HG03558 (cell line): ENCODE data around the gene HSF4.
"Not testable (repeated sequence)": the region's sequence is repeated elsewhere in the genome, so short reads cannot be mapped to it uniquely, and the experiment has no call there.

Experiments used
- ATAC-seq: cut with Tn5 transposase; IDR thresholded peaks from one replicate; pipeline ENCODE4 v1.9.1; 2021; ENCODE audit warnings: moderate number of reproducible peaks; ENCODE audit not compliant: unreplicated experiment; ENCODE audit errors: extremely low read depth

The HSF4 gene, protein sequence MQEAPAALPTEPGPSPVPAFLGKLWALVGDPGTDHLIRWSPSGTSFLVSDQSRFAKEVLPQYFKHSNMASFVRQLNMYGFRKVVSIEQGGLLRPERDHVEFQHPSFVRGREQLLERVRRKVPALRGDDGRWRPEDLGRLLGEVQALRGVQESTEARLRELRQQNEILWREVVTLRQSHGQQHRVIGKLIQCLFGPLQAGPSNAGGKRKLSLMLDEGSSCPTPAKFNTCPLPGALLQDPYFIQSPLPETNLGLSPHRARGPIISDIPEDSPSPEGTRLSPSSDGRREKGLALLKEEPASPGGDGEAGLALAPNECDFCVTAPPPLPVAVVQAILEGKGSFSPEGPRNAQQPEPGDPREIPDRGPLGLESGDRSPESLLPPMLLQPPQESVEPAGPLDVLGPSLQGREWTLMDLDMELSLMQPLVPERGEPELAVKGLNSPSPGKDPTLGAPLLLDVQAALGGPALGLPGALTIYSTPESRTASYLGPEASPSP

DNA sequence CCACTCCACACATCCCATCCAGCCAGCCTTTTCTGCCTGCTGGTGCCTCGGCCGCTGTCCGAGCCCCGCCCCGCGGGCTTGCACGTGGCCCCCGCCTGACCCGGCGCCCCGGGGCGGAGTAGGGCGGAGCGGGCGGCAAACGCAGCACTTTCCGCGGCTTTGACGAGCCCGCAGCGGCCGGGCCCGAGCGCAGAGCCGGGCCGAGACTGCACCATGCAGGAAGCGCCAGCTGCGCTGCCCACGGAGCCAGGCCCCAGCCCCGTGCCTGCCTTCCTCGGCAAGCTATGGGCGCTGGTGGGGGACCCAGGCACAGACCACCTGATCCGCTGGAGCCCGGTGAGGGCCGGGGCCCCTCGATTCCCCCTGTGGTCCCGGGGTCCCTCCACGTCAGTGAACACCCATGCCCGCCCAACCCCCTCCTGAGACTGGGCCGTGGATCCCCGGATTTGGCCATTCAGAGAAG is at the start of gene HSF4:
HSF4 (plus strand) TSS at position 147 of the 463 bp plus-strand sequence; CDS start at position 214, 67 bp downstream.
- ATAC-seq = no peak

DNA sequence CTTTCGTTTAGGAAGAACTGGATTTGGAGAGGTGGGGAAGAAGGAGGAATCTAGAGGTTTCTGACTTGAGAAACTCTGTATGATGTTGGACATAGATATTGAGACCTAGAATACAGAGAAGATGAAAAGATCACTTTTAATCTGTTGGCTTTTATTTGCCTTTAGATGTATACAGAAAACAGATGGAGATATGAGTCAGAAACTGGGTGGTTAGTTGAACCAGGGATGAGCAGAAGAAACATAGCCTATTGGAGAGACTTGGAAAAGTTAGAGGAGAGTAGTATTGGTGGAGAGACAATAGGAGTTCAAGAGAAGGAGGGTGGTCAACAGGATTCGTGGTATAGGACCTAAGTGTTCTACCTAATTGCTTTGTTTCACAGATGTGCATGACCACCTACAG is 49.8 kb upstream of the HSF4 start:
- ATAC-seq = no peak

DNA sequence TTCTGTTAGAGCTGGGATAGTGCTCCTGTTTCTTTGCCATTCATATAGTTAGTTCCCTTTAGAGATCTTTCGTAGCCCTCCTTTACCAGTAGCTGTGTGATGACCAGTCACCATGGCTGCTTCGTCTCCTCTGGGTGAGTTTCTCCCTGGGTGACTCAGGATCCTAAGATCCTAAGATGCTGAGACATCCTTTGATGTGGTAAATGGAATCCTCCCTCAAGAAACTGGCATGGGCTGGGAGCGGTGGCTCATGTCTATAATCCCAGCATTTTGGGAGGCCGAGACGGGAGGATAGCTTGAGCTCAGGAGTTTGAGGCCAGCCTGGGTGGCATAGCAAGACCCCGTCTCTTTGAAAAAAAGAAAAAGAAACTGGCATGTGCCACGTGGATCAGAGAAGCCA is 48.9 kb upstream of the HSF4 start:
- no peak for ATAC-seq

DNA sequence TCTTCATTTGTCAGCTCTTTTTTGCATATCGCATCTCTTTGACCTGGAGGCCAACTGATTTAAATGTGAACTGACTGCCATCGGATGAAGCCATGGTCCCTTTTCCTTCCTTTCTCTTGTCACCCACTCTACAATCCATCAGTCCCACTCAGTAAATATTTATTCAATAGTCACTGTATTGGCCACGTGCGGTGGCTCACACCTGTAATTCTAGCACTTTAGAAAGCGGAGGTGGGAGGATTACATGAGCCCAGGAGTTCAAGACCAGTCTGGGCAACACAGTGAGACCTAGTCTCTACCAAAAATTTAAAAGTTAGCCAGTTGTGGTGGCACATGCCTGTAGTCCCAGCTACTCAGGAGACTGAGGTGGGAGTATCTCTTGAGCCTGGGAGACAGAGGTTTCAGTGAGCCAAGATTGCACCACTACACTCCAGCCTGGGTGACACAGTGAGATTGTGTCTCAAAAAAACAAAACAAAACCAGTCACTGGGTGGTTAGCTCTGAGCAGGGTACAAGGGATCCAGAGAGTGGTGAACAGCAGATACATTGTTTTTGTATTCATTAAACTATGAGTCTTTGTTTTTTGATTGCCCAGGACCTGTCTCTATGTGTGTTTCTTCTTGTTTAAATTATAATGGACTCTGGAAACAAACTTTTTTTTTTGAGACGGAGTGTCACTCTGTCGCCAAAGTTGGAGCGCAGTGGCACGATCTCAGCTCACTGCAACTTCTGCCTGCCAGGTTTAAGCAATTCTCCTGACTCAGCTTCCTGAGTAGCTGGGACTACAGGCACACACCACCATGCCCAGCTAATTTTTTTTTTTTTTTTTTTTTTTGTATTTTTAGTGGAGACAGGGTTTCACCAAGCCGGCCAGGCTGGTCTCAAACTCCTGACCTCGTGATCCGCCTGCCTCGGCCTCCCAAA is 47.9 kb upstream of the HSF4 start:
- ATAC-seq = no peak

DNA sequence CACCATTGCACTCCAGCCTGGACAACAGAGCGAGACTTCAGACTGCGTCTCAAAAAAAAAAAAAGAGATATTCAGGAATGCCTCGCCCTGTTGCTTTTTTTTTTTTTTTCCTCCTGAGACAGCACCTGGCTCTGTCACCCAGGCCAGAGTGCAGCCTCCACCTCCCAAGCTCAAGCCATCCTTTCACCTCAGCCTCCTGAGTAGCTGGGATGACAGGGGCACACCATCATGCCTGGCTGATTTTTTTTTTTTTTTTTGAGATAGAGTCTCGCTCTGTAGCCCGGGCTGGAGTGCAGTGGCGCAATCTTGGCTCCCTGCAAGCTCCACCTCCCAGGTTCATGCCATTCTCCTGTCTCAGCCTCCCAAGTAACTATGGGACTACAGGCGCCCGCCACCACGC is 46.8 kb upstream of the HSF4 start:
- ATAC-seq = no peak

DNA sequence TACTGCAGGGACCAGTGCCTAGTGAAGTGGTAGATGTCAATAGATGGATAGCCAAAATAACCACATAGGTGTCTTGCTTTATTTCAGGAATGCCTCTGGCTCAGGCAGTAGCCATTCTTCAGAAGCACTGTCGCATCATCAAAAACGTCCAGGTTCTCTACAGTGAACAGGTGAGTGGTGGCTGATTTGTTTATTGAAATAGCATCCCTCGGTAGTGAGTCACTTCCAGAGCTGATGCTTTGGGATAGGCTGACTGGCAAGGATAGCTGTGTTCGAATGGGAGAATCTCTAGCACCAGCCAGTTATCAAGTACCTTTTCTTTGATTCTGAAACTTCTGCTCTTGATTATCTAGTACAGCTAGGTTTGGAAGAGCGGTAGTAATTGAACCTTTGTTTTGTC is 44.5 kb upstream of the HSF4 start:
- ATAC-seq = no peak

DNA sequence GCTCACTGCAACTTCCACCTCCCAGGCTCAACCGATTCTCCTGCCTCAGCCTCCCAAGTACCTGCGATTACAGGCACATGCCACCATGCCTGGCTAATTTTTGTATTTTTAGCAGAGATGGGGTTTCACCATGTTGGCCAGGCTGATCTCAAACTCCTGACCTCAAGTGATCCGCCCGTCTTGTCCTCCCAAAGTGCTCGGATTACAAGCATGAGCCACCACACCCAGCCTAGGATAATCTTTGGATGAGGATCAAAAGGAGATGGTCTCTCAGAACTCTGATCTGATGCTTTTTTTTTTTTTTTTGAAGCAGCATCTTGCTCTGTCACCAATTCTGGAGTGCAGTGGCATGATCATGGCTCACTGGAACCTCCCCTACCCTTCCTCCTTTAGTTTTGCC is 41.7 kb upstream of the HSF4 start:
- ATAC-seq = not testable (repeated sequence)

DNA sequence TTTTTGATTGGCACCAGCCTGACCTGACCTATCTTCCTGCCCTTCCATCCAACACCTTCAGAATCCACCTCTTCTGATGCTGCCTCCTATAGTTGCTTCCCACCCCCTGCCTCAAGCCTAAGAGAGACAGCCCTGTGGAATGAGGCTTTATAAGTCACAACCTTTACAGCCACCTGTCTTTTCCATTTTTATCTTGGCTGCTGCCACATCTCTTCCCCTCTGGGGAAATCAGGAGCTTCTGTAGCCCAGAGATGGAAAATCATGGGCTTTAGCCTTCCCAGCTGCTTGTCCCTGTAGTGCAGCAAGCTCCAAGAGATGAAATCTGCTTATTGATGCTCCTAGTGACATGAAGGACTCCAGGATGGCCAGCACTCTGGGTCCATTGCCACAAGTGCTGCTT is 36.1 kb upstream of the HSF4 start:
- no peak for ATAC-seq

DNA sequence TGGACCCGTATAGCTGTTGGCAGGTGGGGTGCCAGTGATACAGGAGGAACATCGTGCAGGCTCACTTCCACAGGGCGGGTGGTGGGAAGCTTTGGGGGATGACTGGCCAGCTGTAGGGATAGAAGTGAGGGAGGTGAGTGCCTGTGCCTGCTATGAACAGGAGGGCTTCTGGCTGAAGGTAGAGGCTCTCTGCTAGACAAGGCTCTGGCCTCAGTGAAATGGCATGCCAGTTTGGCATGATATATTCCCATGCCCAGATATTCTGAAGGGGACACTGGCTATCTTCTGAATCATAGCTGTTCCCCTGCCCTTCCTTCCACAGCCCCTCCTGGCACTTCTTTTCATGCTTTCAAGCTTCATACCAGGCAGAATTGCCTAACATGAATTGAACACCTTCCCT is 35.7 kb upstream of the HSF4 start:
- no peak for ATAC-seq

DNA sequence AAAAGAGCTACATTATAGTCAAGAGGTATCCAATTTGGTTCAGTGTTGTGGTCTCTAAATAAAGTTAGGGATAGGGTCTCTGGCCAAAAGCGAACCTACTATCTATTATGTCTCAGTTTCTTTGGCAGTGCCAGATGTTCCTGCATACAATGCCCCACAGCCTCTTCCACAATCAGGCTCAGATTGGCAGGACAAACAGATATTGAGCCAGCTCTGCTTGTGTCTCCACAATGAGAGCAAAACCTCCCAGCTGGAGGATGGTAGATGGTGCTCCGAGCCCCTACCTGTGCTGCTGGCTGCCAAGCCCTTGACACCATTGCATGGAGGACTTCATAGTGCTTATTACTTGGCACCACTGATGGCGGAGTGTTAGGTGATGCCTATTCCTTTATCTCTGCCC is 35.1 kb upstream of the HSF4 start:
- ATAC-seq = no peak

DNA sequence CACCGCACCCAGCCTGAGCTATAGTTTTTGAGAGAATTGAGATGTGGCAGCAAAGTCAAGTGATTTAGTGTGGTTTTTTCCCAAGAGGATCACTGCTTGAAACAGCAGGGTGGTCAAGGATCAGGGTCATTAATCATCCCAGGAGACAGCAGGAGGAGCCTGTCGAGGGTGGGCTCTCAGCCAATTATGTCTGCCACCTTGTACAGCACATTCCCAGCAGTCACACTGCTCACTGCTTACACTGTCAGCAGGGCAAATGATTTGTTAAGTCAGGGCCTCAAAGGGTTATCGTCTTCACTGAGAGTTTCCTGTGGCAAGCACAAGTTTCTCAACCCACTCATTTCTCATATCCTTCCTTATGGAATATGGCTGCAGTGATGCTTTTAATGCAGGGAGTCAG is 26.9 kb upstream of the HSF4 start:
- ATAC-seq = no peak

DNA sequence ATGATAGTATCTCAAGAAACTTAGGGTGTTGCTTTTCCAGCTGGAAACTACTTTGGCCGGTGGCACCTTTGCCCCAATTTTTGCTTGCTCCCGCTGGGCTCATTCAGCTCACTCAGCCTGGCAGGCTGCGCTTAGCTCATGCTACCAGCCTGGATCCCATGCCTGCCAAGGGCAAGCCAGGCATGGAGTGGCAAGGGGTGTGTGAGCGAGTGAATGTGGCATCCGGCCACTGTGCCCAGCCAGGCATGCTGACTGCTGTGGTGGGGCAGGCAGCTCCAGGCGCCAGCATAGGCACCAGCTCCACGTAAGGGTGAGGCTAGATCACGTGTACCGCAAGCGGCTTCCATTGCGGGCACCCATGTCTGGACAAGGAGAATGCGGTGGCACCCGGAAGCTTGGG is 23.2 kb upstream of the HSF4 start:
- ATAC-seq = no peak

DNA sequence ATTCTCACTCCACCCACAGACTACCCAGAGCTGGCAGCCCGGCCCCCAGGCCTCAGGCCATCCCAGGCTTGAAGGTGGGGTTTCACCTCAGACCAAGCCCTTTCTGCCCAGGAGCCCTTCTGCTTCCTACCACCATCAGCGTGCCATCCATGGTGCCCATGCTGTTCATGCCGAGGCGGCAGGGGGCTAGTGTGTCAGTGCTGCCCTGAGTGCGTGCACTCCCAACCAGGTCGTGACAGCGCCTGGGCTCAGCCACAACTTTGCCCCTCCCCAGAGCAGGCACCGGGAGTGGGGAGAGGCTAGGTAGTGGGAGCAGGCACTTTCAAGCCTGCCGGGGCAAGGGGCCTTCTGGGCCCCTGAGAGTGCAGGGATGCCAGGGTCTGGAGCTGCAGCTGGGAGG is 22.2 kb upstream of the HSF4 start:
- ATAC-seq = no peak

DNA sequence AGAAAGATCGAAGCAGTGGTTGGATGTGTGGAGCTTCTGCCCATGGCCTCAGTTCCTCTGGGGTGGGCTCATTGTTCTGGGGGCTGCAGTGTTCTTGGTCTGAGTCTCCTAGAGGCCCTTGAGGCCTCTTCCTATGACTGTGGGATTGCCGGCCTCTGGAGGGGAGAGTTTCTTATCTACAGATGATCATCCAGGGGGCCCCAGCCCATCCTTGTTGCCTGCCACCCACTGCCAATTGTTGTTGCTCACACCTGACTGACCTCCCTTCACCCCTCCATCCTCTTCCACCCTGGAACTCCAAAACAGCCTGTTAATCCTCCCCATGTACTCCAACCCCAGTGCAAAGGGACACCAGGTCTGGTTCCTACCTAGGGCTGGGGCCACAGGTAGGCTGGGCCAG is 19.6 kb upstream of the HSF4 start:
- no peak for ATAC-seq

DNA sequence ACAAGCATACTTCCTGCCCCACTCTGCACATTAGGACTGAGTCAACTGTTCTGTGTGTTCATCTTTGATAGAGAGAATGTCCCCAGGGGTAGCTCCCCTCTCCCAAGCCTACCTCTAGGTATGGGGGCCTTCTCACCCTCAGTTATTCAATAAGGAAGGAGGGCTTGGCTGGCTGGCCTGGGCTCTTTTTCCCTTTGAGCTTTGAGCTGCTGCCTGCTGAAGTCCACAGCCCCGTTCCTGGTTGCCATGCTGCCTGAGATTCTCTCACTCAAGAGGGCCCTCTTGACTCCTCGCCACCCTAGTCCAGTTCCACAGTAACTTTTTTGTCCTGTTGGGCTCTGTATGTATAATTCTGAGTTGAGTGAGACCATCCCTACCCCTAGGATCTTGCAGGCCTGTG is 18.8 kb upstream of the HSF4 start:
- no peak for ATAC-seq

DNA sequence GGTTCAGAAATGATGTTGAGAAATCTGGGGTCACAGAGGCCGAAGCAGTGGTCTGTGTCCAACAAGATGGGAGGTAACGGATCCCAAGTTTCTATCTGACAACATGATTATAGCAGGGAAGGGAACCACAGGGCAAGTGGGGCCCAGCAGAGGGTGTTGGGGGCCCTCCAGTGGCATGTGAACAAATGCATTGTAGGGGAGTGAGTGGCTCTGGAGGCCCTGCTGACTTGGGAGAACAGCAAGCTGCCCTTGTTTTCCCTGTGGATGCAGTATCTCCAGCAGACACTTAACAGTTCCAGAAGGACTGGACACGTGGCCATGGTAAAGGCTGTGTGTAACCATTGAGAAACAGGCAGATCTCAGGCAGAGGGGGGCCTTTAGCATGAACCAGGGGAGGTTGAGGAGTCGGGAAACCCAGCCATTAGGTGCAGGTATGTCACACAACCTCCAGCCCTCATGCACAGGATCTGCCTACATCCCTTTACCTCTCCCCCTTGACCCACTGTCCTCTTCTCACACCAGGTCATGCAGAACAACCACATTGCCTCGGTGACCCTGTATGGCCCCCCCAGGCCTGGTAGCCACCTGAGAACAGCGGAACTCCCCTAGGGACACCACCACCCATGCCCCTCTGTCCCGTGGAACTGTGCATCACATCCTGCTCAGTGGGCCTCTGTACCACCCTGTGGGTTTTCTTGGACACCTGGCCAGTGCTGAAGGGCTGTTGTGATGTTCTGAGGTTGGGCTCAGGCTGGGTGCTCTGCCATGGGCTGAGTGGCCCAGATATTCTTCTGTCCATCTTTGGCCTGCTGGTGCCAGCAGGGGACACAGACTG is 17.8 kb upstream of the HSF4 start:
- no peak for ATAC-seq

DNA sequence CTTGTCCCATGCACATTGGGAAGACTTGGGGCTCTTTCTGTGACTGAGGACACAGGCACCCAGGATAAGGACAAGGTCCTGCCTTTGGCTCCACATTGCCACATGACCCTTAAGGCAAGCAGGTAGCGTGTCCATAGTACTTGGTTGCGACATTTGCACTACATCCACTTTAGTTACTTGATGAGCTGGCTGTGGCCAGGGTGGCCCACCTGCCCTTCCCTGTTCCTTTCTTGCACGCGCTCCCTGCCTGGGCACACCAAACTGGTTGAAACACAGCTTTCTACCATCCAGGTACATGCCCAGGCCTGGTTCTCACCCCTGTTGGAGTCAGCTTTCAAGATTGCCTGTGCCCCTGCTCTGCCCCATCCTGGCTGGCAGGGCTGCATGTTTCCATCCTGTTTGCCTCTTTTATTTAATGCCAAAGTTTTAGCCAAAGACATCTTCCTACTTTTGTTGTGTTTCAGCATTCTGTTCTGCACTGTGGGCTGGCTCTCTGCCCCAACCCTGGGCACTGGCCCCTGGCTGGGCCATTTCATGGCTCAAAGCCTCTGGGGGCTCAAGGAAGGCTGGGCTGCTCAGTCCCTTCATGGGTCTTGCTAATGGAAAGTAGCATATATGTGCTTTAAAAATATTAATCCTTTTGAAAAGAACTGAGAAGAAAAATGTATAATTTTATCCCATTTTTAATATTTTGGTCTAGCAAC is 17.0 kb upstream of the HSF4 start:
- ATAC-seq = no peak

DNA sequence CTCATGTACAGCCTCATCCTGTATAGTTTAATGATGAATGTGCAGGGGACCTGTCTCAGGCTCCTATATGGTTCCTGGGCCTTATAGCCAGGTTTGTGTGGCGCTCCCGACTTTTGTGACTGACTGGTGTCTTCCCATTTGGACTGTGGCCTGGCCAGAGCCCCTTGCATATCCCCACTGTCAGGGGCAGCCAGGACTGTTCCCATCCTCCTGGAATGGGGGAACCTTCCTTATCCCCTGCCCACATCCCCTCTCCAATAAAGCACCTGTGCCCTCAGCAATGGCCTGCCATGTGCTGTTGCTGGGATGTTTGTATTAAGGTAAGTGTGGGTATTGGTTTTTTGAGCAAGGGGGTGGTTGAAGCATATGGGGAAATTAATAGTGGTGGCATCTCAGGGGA is 16.3 kb upstream of the HSF4 start:
- no peak for ATAC-seq

DNA sequence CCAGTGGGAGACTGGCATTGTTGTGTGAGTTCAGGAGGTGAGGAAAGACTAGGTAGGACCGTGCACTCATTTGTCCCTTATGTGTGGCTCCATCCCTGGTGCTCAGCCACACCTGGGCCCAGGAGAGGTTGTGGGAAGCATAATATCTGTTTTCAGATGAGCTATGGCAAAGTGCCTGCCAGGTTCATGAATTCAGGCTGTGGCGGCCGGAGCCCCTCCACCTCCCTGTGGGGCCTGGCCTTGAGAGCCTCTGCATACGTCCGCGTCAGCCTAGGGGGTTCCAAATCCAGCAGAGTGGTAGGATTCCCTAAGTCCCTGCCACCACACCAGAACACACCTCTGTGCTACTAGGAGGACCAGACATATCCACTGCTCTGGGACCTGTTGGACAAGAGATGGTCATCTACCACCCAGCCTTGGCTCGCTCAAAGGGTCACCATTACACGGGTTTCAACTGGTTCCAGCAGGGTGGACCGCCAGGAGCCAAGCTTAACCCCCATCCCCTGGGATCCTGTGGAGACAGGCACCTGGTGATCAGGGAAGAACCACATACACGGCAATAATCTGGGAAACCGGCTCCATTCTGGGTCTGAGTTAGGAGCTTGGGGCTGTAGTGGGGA is 15.8 kb upstream of the HSF4 start:
- ATAC-seq = no peak
